Muscle layer of duodenum (tissue), 2 donors: ENCODE results near the gene BLVRA.

ENCODE experiments used
- H3K27ac ChIP-seq: one replicate; pipeline ENCODE4 v1.7.0; 2013; ENCODE audit warnings: mild to moderate bottlenecking, low read length
- H3K27me3 ChIP-seq: one replicate; pipeline ENCODE4 v1.7.0; 2013; ENCODE audit warnings: low read depth, mild to moderate bottlenecking, control low read depth, low read length
- H3K36me3 ChIP-seq, 2 donors: one replicate each; pipeline ENCODE4 v1.7.0; 2013; ENCODE audit warnings: low read length in 2 of 2, control low read depth in 1 of 2, mild to moderate bottlenecking in 1 of 2; ENCODE audit not compliant: insufficient read depth in 2 of 2, control insufficient read depth in 1 of 2
- H3K4me1 ChIP-seq, 2 donors: one replicate each; pipeline ENCODE4 v1.7.0; 2013; ENCODE audit warnings: low read length in 2 of 2, mild to moderate bottlenecking in 2 of 2, control low read depth in 1 of 2, moderate library complexity in 1 of 2; ENCODE audit not compliant: insufficient read depth in 2 of 2, control insufficient read depth in 1 of 2
- H3K4me3 ChIP-seq, 2 donors: one replicate each; pipeline ENCODE4 v1.7.0; 2013; ENCODE audit warnings: low read length in 2 of 2, low read depth in 1 of 2, mild to moderate bottlenecking in 1 of 2
- H3K9me3 ChIP-seq, 2 donors: one replicate each; pipeline ENCODE4 v1.7.0; 2013; ENCODE audit warnings: low read length in 2 of 2, control low read depth in 1 of 2, mild to moderate bottlenecking in 1 of 2; ENCODE audit not compliant: control insufficient read depth in 1 of 2
- donor health status: healthy.

Gene BLVRA

GRCh38 chr7:43763183-43763582 is 4.7 kb downstream of the BLVRA start:
- Histone ChIP-seq H3K27me3 (no peaks in the 10 kb centered on the region), H3K4me1 (peaks cover 4 to 40% of the 10 kb centered on the region in 2 donors), H3K27ac (no peak overlapping the region), H3K36me3 (no peaks in the 10 kb centered on the region), H3K9me3 (no peaks in the 10 kb centered on the region), H3K4me3 (no peak overlapping the region)

GRCh38 chr7:43764039-43764761 is 5.7 kb downstream of the BLVRA start:
- Histone ChIP-seq H3K36me3 (no peaks in the 10 kb centered on the region), H3K9me3 (no peaks in the 10 kb centered on the region), H3K4me3 (peak overlapping the region in 1 of 2 donors; percentile 31), H3K27me3 (no peaks in the 10 kb centered on the region), H3K27ac (peak overlapping the region; percentile 74), H3K4me1 (peaks cover 4 to 40% of the 10 kb centered on the region in 2 donors)

- no peaks in the 10 kb centered on the region for H3K9me3 ChIP-seq
- H3K4me3 ChIP-seq = peak overlapping the region in 1 of 2 donors; percentile 31
- H3K4me1 ChIP-seq = peaks cover 4 to 38% of the 10 kb centered on the region in 2 donors
- no peaks in the 10 kb centered on the region for H3K27me3 ChIP-seq
- peak overlapping the region; percentile 74 for H3K27ac ChIP-seq
- no peaks in the 10 kb centered on the region for H3K36me3 ChIP-seq
Observed at GRCh38 chr7:43764807-43765491, 6.5 kb downstream of the BLVRA start.

DNA sequence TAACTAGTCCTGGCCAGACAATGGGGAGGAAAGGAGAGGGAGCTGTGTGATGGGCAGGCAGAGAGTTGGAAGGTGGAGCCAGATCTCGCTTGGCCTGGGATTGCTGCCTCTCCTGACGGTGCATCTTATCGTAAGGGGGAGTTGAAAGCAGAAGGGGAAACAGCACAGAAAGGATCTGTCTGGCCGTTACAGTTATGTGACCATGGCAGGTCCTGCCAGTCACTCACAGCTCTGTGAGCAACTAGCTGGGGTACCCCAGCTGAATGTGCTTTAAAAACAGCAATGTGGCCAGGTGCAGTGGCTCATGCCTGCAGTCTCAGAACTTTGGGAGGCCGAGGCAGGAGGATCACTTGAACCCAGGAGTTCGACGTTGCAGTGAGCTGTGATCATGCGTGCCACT is 8.1 kb downstream of the BLVRA start:
- Histone ChIP-seq H3K4me1 (peaks cover 4 to 33% of the 10 kb centered on the region in 2 donors), H3K27ac (no peak overlapping the region), H3K36me3 (peaks cover 0 to 7% of the 10 kb centered on the region in 2 donors), H3K4me3 (no peak overlapping the region), H3K27me3 (no peaks in the 10 kb centered on the region), H3K9me3 (no peaks in the 10 kb centered on the region)

- H3K4me1 ChIP-seq = peaks cover 4 to 25% of the 10 kb centered on the region in 2 donors
- H3K36me3 ChIP-seq = peaks cover 0 to 14% of the 10 kb centered on the region in 2 donors
- H3K9me3 ChIP-seq = no peaks in the 10 kb centered on the region
- H3K4me3 ChIP-seq = no peak overlapping the region
- H3K27ac ChIP-seq = no peak overlapping the region
- no peaks in the 10 kb centered on the region for H3K27me3 ChIP-seq
Observed at GRCh38 chr7:43767311-43767710, 8.8 kb downstream of the BLVRA start.

- H3K9me3 ChIP-seq = no peaks in the 10 kb centered on the region
- no peak overlapping the region for H3K27ac ChIP-seq
- no peak overlapping the region for H3K4me3 ChIP-seq
- H3K36me3 ChIP-seq = peaks cover 0 to 19% of the 10 kb centered on the region in 2 donors
- H3K4me1 ChIP-seq = peaks cover 4 to 21% of the 10 kb centered on the region in 2 donors
- no peaks in the 10 kb centered on the region for H3K27me3 ChIP-seq
Observed at GRCh38 chr7:43768201-43768886, 9.9 kb downstream of the BLVRA start.

DNA sequence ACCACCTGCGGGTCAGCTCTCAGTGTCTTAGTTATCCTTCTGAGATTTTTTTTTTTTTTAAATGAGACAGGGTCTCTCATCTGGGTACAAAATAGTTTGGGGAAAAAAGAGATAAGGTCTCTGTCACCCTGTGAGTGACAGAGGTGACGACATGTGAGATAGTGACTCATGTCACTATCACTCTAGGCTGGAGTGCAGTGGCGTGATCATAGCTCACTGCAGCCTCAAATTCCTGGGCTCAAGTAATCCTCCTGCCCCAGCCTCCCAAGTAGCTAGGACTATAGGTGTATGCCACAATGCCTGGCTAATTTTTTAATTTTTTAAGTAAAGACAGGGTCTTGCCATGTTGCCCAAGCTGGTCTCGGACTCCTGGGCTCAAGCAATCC is 10.4 kb downstream of the BLVRA start:
- H3K4me3 ChIP-seq = no peak overlapping the region
- H3K4me1 ChIP-seq = peaks cover 4 to 16% of the 10 kb centered on the region in 2 donors
- H3K9me3 ChIP-seq = no peaks in the 10 kb centered on the region
- no peaks in the 10 kb centered on the region for H3K27me3 ChIP-seq
- H3K27ac ChIP-seq = no peak overlapping the region
- peaks cover 0 to 19% of the 10 kb centered on the region in 2 donors for H3K36me3 ChIP-seq

DNA sequence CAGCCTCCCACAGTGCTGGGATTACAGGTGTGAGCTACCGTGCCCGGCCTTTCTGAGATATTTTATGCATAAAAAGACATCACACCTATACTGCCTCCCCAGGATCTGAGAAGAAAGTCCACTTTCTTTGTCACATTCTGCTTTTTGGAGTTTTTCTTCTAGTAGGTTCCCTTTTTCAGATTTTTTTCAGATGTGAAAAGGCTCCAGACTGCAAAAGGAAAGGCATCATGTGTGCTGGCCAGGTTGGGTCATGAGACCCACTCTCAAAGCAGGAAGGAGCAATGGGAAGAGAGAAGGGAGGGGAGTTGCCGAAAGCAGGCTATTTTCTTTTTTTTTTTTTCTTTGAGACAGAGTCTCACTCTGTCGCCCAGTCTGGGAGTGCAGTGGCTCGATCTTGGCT is 10.8 kb downstream of the BLVRA start:
- Histone ChIP-seq H3K27me3 (no peaks in the 10 kb centered on the region), H3K27ac (no peak overlapping the region), H3K4me3 (no peak overlapping the region), H3K36me3 (peaks cover 0 to 19% of the 10 kb centered on the region in 2 donors), H3K9me3 (no peaks in the 10 kb centered on the region), H3K4me1 (peaks cover 4 to 13% of the 10 kb centered on the region in 2 donors)

DNA sequence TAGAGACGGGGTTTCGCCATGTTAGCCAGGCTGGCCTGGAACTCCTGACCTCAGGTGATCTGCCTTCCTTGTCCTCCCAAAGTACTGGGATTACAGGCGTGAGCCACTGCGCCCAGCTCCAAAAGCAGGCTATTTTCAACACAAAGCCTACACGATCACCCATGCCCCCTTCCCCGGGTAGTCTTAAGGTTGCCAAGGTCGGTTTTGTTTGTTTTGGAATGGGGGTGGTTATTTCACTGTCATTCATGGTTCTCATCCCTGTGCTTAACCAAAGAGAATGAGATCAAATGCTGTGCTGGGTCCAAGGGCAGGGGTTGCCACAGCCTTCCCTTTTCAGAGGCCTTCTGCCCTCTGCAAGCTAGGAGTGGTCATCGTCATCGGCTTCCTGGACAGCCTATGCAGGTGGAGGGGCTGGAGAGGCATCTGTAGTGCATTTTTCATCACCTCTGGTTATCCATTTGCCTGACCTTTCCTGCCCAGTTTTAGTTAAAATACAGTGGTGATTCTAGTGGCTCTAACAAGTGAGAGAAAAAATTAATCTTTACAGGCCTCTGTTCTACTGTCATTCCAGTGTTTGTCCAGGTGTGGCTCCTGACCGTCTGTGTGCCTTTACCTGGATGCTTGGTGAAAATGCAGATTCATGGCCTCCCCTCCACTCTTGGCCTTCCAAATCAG is 11.4 kb downstream of the BLVRA start:
- H3K36me3 ChIP-seq = peaks cover 0 to 19% of the 10 kb centered on the region in 2 donors
- H3K27ac ChIP-seq = no peak overlapping the region
- no peaks in the 10 kb centered on the region for H3K27me3 ChIP-seq
- no peak overlapping the region for H3K4me3 ChIP-seq
- no peaks in the 10 kb centered on the region for H3K9me3 ChIP-seq
- peaks cover under 1 to 7% of the 10 kb centered on the region in 2 donors for H3K4me1 ChIP-seq

DNA sequence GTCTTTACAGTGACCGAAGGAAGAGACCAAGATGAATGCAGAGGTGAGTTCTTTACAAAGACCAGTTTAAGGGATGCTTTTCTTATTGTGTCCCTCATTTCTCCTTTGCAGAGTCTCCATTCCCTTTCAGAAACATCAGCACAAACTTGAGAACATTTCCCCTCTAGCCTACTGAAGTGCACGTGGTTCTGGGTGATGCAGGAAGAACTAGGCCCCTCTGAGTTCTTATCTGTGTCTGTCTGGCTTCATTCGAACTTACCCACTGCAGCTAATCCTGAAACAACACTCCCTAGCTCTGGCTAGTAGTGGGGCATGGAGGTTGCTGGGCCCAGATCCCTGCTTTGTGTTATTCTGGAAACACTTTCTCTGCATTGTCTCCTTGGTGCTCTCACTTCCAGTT is 12.6 kb downstream of the BLVRA start:
- H3K27ac ChIP-seq = no peak overlapping the region
- H3K9me3 ChIP-seq = no peaks in the 10 kb centered on the region
- no peaks in the 10 kb centered on the region for H3K4me1 ChIP-seq
- no peaks in the 10 kb centered on the region for H3K27me3 ChIP-seq
- H3K4me3 ChIP-seq = no peak overlapping the region
- H3K36me3 ChIP-seq = peaks cover 0 to 19% of the 10 kb centered on the region in 2 donors

DNA sequence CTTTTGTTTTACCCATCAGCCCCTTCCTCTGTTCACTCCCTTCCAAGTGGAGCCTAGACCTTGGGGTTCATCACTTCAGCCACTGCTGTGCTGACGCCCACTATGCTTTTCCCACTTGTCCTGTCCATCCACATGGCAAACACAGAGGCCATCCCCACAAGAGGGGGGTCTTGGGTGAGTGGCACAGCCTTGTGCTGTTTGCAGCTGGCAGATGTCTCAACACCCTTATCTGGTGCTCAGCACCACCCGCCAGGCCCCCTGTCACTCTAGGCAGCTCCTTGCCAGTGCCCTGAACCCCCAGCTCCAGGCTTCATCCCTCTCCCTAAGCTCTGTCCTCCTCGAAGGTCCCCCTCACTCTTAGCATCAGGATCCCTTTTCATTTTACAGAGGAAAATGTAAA is 13.1 kb downstream of the BLVRA start:
- Histone ChIP-seq H3K4me1 (no peaks in the 10 kb centered on the region), H3K27ac (no peak overlapping the region), H3K27me3 (no peaks in the 10 kb centered on the region), H3K9me3 (no peaks in the 10 kb centered on the region), H3K36me3 (peaks cover 0 to 19% of the 10 kb centered on the region in 2 donors), H3K4me3 (no peak overlapping the region)
